GM12864 (cell line): Measurements from ENCODE around the gene SLC4A1AP.

Experiments
- DNase-seq: peaks from one replicate; pipeline ENCODE4 v3.0.0-alpha.2; 2011; ENCODE audit warnings: low read depth
- H3K4me3 ChIP-seq: 2 replicates; pipeline ENCODE4 v1.5.1; 2011; ENCODE audit warnings: mild to moderate bottlenecking, low read depth, low read length, control low read depth
- CTCF ChIP-seq: IDR thresholded peaks from 2 replicates; pipeline ENCODE4 v1.5.1; 2011; ENCODE audit warnings: low read depth, mild to moderate bottlenecking, moderate library complexity, low read length, control low read depth, inconsistent platforms; ENCODE audit errors: missing control alignments

The SLC4A1AP gene

GRCh38 chr2:27653397-27653796 lies 10.3 kb upstream of the SLC4A1AP start:
- TF ChIP-seq CTCF: no peak
- DNase-seq: no peak
- H3K4me3 ChIP-seq: no peak overlapping the region

GRCh38 chr2:27655155-27655951 lies 8.3 kb upstream of the SLC4A1AP start:
- no peak for TF ChIP-seq CTCF
- no peak overlapping the region for H3K4me3 ChIP-seq
- no peak for DNase-seq

GRCh38 chr2:27661371-27661770 lies 2.3 kb upstream of the SLC4A1AP start:
- no peak for DNase-seq
- TF ChIP-seq CTCF: no peak
- H3K4me3 ChIP-seq: no peak overlapping the region

- no peak for DNase-seq
- H3K4me3 ChIP-seq: peak overlapping the region; percentile 92
- TF ChIP-seq CTCF: no peak
Observed at GRCh38 chr2:27664154-27664574, 475 bp downstream of the SLC4A1AP start.

GRCh38 chr2:27664622-27665363 lies 1.1 kb downstream of the SLC4A1AP start:
- DNase-seq: no peak

GRCh38 chr2:27667446-27667845 lies 3.8 kb downstream of the SLC4A1AP start:
- TF ChIP-seq CTCF: no peak
- DNase-seq: no peak
- no peak overlapping the region for H3K4me3 ChIP-seq

More at GRCh38 chr2:27664622-27665363, 1.1 kb downstream of the SLC4A1AP start:
- H3K4me3 ChIP-seq: peak overlapping the region; percentile 92
- no peak for TF ChIP-seq CTCF
